HuH-7.5 (cell line): ENCODE results near the gene MRPS23.

Source experiments
- DNase-seq: peaks from one replicate; pipeline ENCODE4 v3.0.0; 2011; ENCODE audit warnings: low spot score

MRPS23 gene

DNA sequence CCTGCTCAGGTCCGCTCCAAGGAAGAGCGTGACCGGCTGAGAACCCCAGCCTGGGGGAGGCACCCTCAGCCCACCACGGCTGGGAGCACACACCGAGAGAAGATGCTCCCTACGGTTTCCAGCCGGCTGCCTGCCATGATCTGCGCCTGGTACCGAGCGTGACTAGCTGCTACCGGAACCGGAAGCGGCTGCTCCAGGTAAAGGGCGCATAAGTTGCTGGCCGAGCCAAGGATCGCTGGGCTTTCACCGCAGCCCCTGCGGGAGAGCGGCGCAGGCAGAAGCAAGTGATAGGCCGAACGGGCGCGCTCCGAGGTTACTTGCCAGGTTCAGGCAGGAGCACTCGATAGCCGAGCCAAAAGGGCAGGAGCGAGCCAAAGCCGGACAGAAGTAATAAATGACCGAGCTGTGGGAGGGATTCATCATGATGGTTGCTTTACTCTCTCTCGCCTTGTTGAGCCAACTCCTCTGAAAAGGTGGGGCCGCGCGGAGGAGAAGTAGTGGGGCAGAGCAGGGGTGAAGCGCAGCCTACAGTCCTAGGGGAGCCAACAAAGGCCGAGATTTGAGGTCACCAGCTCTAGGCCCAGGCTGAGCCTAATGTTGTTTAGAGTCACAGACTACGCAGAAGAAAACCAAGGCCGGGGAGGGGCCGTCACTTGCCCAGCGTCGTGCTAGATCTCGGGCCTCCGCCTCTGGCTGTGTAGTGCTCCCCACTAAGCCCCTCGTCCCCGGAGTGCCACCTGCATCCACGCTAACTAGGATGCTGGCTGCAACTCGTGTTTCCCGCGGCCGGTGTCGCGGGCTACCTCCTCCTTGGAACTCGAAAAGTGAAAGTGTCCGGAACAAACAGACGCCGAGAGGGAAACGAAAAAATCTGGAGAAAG lies at the start of gene MRPS23:
TSS of gene MRPS23 (minus strand) at position 171 of the 881 bp plus-strand sequence. CDS start at position 137, 34 bp downstream.
- peak; percentile 84 for DNase-seq

DNA sequence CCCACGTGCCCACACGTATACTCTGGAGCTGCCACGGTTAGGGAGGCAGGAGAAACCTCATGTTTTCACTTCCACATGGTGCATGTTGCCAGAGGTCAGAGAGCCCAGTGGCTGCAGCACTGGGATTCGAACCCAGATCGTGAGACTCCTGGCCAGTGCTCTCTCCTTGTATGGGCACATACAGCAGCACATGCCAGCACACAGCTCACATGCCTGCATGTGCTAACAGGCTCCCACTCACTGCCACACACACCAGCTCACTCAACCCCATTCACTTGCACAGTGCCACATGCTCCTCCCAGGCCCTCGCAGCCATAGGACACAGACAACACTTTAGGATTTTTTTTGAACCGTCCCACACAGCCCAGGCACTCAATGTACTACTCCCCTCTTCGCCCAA lies 49.5 kb upstream of the MRPS23 start:
- DNase-seq: no peak

DNA sequence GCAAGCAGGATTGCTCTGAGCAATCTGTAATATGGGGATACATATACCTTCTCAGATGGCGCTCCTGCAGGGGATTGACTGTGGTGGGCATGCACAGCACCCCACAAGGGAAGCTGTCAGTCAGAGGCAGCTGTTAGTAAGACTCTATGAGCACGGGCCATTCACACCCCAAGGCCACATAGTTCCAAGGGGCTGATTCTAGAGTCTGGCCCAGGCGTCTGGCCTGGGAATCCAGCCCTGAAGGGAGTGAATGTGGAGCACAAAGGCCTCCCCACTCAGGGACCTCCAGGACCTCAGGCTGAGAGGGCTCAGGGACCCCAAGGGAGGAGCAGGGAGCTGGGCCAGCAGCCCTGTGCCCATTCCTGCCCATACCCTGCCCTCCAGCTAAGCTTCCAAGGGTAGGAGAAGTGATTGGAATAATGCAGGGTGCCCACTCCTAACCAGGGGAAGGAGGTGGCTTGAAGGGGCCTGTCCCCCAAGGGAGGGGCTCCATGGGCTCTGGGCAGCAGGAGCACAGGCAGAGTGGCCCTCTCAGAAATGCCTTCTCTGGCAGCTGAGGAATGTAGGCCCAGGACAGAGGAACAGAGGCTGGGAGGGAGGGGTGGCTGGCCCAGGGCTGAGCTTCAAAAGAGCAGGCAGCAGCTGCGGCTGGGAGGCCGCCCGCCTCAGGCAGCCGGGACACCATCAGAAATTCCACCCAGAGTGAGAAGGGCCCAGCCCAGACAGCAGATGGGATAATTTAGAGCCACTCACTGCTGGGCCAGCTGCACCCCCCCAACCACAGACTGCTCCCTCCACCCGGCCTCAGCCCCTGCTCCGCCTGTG lies 48.9 kb upstream of the MRPS23 start:
- DNase-seq: no peak

DNA sequence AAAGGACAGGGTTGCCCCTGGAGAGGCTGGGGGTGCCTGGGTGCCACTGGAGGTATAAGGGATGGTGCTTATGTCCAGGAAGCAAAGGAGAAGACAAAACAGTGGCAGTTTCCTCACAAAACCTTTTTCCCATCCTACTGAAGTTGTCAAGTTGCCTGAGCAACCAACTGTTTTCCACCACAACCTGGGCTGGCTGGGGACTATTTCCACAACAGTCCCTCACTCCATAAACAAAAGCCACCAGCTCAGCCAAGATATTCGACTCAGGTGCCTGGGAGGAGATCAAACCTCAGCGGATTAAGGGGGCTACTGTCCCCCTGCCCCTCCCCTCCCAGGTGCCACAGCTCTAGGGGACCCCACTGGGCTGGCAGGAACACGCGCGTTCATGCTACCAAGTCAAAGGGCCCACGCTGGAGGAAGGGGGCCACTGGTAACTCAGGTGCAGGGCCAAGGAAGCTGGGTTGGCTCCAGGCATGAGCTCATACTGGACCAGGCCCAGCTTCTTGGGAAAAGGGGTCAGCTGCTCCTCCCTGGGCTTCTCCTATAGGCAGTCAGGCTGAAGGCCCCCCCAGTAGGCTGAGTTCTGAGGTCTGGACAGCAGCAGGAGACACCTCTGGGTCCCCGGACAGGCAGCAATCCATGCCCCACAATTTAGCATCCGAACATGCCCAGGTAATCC lies 45.7 kb upstream of the MRPS23 start:
- DNase-seq: no peak

DNA sequence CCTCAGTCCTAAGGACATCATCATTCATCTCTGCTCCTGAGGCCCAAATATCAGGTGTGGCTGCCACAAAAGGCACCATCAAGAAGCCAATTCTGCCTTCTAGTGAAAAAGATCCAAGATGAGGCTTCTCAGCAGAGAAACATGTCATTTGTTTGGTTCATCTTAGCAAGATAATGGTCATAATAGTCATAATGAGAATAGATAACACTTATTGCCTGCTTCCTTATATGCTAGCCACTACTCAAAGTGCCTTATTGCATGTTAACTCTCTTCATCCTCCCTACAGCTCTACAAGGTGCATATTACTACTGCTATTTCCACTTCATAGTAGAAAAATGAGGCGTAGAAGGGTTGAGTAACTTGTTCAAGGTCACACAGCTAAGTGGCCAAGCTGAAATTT lies 45.0 kb upstream of the MRPS23 start:
- no peak for DNase-seq

DNA sequence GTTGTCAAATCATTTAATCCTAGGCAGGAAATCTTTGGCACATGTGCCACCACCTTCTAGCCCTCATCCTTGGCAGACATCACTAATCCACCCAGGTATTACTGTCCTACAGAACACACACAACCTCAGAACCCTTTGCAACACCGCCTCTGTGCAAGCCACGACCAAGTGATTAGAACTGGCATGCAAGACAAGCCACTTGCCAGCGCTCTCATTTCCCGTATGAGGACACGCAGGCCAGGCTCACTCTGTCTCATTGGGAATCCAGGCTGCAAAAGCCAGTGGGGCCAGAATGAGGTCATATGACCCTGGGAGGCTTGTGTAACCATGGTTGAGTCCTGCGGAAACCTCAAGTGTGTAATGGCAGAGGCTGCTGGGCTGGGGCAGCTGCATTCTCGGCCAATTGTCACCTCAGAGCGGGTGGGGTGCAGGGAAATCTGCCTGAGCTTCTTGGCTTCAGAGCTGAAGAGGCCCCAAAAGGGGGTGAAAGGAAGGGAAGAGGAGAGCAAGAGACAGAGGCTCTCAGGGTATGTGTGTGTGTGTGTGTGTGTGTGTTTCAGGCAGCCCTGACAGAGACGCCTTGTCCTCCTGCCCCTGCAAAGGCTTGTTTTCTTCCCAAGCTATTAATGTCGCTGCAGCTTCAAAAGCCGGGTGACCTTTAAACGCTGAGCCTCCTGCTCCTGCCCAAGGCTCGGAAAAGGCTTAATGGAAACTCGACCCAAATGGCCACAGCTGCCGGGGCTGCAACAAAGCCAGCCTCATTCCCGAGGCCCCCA lies 43.2 kb upstream of the MRPS23 start:
- peak; percentile 91 for DNase-seq

DNA sequence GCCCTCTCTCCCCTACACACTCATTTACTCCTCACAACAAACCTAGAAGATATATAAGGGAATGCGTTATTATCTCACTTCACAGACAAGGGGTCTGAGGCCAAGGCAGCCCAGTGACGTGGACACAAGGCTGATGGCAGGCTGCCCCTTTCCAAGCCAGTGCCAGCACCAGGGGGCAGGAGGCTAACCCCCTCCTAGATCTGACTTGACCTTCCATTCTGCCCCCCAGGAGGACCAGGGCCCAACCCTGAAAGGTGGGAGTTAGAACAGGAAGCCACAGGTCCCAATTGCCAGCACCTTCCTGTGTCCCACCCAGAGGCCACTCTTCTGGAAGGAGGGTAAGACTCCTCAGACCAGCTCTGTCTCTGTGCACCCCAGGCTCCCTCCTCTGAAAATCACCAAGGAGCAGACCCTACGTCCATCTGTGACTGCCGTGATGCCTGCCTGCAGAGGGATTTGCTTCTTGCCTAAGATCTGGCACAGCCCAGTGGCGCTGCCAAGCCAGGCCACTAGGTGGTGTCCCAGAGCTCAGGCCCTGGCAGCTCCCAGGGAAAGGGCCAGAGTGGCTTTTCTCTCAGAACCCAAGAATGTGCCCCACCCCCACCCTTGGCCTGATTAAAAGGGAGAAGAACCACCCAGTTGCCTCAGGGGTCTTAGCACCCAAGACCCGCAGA lies 42.4 kb upstream of the MRPS23 start:
- DNase-seq: peak; percentile 95

DNA sequence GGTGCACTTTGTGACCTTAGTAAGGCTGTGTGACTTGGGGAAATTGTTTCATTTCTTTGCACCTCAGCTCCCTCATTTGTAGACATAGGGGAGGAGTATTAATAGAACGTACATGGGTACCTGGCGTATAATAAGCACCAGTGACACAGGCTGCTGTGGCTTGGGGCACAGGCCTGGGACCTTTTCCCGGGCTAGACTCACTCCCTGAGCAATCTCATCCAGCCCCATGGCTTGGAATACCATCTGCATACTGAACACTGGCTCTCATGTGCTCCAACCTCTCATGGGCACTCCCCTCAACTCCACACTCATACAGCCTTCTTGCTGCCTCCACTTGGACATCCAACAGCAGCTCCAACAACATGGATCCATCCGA lies 41.0 kb upstream of the MRPS23 start:
- no peak for DNase-seq

DNA sequence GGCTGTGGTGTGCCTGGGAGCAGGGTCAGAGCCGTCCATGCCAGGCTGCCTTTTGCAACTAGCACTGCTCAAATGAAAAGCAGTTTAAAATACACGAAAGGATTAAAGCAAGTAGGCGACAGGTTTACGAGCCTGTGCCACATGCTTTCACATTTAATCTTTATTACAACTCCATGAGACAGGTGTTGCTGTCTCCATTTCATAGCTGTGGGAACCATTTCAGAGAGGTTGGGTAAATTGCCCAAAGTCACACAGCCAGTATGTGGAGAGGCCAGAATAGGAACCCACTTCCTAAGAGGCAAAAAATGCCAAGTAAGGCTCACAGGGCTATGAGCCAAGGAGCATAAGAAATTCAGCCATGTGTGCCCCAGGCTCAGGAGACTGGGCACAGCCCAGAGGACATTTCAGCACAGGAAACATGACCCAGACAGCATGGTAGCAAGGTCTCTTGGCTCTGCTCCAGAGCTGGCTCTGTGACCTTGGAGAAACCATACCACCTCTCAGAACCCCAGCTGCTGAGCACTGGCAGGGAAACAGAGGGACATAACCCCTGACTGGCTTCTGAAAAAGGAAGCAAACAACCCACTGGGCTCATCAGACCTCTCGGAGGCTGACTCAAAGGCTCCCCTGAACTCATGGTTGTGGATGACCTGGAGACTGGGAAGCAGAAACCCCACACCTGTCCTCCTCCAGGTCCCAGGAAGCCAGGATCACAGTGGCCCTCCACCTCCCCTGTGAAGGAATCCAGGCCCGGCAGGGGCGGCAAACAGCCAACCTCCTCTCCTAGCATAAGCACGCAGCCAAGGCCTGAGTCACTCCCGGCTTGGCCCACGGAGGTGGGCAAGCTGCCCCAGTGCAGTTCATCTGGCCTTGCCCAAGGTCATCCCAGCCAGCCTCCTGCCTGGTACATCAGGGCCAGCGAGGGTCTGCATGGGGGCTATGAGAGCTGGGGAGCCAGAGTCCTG lies 40.3 kb upstream of the MRPS23 start:
- DNase-seq: no peak

DNA sequence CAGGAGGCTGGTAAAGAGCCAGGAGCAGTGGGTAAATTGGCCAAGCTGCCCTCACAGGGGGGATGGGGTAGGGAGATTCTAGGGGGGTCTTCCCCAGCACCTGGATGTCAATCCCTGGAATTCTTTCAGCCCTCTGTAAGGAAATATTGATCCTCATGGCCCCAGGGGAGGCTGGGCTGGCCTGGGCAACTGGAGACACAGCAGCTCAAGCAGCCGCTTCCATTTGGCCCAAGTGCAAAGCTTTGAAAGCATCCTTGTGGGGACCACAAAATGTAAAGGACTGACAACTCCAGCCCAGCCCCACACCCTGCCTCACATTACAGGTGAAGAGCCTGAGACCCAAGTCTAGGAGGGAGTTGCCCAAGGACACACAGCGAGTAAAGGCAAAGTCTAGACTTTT lies 39.4 kb upstream of the MRPS23 start:
- no peak for DNase-seq

DNA sequence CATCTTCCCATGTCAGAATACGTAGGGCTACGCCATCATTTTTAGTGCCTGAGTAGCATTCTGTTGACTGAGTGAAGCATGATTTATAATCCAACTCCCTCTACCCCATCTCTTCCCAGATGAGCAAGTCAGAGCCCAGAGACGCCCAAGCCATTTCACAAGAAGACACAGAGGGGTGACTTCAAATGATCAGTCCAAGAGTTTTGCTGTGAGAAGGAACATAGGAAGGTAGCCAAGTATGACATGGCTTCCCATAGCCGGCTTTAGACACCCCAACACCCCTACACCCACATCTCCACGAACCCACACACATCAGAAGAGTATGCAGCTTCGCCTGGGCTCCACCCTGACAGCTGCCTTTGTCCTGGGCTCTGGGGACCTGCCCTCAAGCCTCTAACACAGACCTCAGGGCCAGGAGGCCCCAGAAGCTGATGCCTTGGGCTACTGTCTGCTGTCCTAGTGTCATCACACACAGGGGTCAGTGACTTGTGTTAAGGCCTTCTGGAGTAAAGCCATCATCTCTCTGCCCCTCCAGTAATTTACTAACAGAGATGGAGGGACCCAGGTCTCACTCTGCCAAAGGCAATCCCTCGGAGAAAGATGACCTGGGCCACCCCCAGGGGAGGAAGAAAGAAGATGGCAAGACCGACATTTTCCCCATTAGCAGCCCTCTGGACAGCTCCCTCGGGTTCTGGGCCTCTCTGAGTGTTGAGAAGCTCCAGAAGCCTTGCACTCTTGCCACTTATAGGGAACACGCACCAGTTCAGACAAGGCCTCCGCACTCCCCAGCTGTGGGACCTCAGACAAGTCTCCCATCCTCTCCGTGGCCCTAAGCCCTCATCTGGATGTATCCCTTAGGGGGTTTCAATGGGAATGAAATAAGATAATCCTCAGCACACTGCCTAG lies 38.7 kb upstream of the MRPS23 start:
- no peak for DNase-seq

DNA sequence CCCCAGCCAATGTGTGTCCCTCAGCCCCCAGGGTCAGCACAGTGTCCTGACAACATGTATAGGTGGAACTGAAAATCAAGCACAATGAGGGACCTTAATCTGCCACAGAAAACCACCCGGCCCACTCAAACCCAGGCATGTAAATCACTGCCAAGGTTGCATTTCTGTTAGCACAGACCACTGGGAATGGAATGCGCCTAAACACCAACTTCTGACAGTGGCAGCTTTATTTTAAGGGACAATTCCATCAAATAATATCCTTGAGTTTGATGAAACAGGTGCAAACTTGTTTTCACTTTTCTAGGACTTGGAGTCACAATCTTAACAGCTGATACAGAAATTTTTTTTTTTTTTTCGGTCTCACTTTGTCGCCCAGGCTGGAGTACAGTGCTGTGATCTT lies 37.3 kb upstream of the MRPS23 start:
- DNase-seq: no peak

DNA sequence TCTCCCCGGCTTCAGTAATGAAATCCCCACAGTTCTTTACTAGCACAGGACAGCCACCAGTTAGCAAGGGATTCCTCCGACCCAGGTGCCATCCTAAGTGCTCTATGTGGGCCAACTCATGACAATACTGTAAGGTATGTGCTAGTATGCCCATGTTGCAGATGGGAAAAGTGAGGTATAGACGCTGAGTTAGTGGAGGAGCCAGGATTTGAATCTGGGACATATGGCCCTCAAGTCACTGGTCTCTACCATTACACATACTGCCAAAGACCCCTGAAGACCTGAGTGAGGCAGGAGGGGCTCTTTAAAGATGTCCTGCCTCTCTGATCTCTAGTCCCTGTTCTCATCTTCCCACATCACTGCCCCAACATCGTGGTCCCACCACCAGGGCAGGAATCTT lies 36.2 kb upstream of the MRPS23 start:
- no peak for DNase-seq

DNA sequence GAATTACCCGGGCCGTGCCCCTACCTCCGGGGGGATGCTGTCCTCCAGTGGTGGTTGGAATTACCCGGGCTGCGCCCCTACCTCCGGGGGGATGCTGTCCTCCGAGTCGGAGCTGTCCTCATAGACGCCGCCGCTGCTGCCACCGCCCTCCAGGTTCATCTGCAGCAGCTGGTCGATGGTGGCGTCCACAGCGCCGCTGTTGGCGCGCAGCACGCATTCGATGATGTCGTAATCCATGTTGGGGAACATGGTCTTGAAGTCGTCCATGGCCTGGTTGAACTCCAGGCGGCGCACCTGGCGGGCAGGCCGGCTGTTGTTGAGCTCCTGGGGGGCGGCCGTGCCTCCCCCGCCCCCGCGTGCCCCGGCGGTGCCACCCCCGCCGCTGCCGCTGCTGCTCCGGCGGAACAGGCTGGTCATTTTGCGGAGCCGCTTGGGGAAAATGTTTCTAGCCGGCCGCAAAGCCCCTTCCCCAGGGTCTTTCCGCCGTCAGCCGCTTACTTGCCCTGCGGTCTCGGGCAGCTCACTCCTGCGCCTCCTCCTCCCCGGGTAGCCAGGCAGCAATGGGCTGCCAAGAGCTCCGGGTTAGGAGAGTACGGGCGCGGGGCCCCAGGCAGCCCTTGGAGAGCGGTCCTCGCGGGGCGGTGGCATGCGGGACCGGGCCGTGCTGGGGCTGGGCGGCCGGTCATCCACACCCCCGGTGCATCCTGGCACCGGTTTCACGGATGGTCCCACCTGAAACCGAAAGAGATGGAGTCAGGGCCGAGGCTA lies 35.5 kb upstream of the MRPS23 start:
- DNase-seq: no peak

DNA sequence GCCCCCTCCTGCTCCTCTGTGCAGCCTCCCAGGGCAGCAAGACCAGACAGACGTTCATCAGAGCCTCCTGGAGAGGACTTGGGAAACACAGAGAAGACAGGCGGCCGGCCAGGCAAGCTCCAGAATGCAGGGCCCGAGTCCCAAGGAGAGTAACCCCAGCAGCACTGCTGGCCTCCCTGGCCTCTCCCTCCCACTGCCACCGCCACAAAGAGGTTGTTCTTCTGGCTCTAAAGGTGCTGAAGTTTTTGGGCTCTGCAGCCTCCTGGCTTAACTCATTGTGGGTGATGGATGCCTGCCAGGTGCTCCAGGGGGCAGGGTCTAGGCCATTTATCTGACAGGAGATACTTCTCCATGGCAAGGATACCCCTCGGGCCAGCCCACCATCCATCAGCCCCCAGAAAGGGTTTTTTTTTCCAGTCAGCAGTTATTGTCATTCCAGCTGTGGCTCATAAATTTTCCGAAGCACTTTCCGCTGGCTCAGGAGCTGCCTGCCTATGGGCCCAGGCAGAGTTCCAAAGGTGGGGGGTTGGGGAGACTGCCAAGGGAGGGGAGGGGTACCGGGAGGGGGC lies 32.0 kb upstream of the MRPS23 start:
- no peak for DNase-seq

DNA sequence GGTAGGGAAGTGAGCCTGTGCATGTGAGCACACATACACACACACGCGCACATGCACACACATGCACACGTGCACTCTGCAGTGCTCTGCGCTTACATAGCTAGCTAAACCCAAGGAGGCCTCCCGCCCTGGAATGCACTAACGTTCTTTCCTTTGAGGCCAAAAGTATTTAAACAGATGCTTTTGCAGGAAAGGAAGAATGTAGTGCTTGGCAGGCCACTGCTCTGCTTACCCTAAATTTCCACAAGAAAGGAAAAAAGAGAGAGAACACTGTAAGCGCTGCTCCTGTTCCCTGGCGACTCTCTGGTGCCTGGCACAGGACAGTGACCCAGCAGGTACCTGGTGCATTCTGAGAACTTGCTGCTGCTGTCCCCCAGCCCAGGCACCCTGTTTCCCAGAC lies 31.3 kb upstream of the MRPS23 start:
- DNase-seq: no peak

DNA sequence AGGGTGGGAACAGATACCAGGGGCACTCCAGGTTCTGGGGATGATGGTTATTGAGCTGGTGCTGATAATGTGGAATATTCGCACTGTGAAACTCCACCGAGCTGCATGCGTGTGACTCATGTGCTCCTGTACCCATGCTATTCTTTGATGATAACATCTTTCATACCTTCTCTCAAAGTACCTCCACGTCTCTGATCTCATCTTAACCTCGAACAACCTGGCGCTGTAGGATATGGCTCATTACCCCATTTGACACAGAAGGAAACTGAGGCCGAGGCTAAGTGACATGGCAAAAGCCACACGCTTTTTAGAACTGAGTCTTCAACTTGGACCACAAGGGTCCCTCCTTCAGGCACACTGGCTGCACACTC lies 30.2 kb upstream of the MRPS23 start:
- DNase-seq: no peak
